ENCODE results near the gene SLC25A52. TPM values are rescaled to one million over a fixed set of nuclear protein-coding genes. Genes with fewer than 3 reads are reported as not detected.
A peak's percentile ranks its signal among the peaks of the same experiment; 100 is the strongest.

The SLC25A52 gene
- total and polyA plus RNA-seq, 9 of the 15 experiments (the other 6 are each of a cell fraction or from before 2014, with no cell fraction given) = not detected

DNA sequence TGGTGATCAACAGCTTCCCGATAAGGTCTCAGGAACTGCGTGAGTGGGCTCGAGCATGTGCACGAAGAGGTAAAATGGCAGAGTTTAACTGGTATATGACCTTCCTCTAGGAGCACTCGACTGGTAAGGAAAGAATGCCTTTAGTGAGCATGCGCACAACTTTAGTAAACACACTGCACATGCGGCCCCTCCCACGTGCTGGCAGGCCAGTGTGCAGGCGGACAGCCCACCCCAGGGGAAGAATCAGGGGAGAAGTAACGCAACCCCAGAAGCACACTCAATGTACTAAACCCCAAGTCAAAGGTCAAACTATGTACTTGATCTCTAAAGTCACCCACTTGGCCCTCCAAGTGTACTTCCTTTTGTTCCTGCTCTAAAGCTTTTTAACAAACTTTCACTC lies 28.7 kb upstream of the SLC25A52 start:
- peak; percentile 55 for FAIRE-seq
- intact Hi-C loops (cut with micrococcal nuclease) (no loop called here), in situ Hi-C loops (cut with MboI) (no loop called here)
- no peak overlapping the region for H3K9ac ChIP-seq (ENCODE audit: insufficient read depth in 1 of 2, low read depth in 2 of 2, low read length in 2 of 2)
- peak; percentile 60 for ATAC-seq
- WGBS (ENCODE audit: insufficient coverage, low coverage, missing lambda C conversion rate) = 12% methylated on average over 10 of the region's 10 CpGs
- no peaks in the 10 kb centered on the region for H3K9me3 ChIP-seq (replicated peaks; ENCODE audit: control insufficient read depth, insufficient read depth, low read depth, low read length)
- POLR2A ChIA-PET = interaction anchor here (0.6 kb wide), 1 partner anchor 151 kb away, joined by 4 read pairs; no protein-coding TSS in a partner anchor
- BruUV-seq (replicated peaks) = no TSS peak
- H3K4me3 ChIP-seq = no peak overlapping the region
- no peaks in the 10 kb centered on the region for H3K4me1 ChIP-seq (replicated peaks in 1 of 2; ENCODE audit: control insufficient read depth in 2 of 2, insufficient read depth in 2 of 2, low read length in 2 of 2)
- no peak overlapping the region for H3K4me2 ChIP-seq (ENCODE audit: insufficient read depth, low read length)
- no peak overlapping the region for H3K27ac ChIP-seq (ENCODE audit: extremely low read depth, low read depth, low read length)
- H3K9me1 ChIP-seq (ENCODE audit: control insufficient read depth, insufficient read depth, low read length) = no peaks in the 10 kb centered on the region
- CTCF ChIA-PET (ENCODE audit: low intra/inter-chr PET ratio) = no interaction called here
- H2AFZ ChIP-seq (ENCODE audit: low read depth, low read length) = peak overlapping the region; percentile 68
- DNase-seq (ENCODE audit: extremely low read depth in 1 of 4, low spot score in 3 of 4) = peak in 1 of 4 experiments; percentile 37
- H4K20me1 ChIP-seq (replicated peaks; ENCODE audit: control insufficient read depth, insufficient read depth, low read length) = no peaks in the 10 kb centered on the region
- no peaks in the 10 kb centered on the region for H3K36me3 ChIP-seq (ENCODE audit: control insufficient read depth, insufficient read depth, low read length)
- no peaks in the 10 kb centered on the region for H3K79me2 ChIP-seq (ENCODE audit: control insufficient read depth, insufficient read depth, low read length)
- H3K27me3 ChIP-seq (ENCODE audit: control insufficient read depth in 2 of 2, insufficient read depth in 2 of 2, low read length in 2 of 2) = peaks cover 0 to 4% of the 10 kb centered on the region in 2 experiments; a peak in 2 of 5 replicates
- no peak for TF ChIP-seq NUFIP1 (IDR thresholded peaks at IDR 0.05; ENCODE audit: partially characterized antibody)
- TF ChIP-seq ZBTB8A (IDR thresholded peaks at IDR 0.05; ENCODE audit: partially characterized antibody) = no peak
- TF ChIP-seq, protein P1, sequence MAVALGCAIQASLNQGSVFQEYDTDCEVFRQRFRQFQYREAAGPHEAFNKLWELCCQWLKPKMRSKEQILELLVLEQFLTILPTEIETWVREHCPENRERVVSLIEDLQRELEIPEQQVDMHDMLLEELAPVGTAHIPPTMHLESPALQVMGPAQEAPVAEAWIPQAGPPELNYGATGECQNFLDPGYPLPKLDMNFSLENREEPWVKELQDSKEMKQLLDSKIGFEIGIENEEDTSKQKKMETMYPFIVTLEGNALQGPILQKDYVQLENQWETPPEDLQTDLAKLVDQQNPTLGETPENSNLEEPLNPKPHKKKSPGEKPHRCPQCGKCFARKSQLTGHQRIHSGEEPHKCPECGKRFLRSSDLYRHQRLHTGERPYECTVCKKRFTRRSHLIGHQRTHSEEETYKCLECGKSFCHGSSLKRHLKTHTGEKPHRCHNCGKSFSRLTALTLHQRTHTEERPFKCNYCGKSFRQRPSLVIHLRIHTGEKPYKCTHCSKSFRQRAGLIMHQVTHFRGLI (CRISPR knock-in tag; IDR thresholded peaks at IDR 0.05) = no peak
- TF ChIP-seq, protein P2, sequence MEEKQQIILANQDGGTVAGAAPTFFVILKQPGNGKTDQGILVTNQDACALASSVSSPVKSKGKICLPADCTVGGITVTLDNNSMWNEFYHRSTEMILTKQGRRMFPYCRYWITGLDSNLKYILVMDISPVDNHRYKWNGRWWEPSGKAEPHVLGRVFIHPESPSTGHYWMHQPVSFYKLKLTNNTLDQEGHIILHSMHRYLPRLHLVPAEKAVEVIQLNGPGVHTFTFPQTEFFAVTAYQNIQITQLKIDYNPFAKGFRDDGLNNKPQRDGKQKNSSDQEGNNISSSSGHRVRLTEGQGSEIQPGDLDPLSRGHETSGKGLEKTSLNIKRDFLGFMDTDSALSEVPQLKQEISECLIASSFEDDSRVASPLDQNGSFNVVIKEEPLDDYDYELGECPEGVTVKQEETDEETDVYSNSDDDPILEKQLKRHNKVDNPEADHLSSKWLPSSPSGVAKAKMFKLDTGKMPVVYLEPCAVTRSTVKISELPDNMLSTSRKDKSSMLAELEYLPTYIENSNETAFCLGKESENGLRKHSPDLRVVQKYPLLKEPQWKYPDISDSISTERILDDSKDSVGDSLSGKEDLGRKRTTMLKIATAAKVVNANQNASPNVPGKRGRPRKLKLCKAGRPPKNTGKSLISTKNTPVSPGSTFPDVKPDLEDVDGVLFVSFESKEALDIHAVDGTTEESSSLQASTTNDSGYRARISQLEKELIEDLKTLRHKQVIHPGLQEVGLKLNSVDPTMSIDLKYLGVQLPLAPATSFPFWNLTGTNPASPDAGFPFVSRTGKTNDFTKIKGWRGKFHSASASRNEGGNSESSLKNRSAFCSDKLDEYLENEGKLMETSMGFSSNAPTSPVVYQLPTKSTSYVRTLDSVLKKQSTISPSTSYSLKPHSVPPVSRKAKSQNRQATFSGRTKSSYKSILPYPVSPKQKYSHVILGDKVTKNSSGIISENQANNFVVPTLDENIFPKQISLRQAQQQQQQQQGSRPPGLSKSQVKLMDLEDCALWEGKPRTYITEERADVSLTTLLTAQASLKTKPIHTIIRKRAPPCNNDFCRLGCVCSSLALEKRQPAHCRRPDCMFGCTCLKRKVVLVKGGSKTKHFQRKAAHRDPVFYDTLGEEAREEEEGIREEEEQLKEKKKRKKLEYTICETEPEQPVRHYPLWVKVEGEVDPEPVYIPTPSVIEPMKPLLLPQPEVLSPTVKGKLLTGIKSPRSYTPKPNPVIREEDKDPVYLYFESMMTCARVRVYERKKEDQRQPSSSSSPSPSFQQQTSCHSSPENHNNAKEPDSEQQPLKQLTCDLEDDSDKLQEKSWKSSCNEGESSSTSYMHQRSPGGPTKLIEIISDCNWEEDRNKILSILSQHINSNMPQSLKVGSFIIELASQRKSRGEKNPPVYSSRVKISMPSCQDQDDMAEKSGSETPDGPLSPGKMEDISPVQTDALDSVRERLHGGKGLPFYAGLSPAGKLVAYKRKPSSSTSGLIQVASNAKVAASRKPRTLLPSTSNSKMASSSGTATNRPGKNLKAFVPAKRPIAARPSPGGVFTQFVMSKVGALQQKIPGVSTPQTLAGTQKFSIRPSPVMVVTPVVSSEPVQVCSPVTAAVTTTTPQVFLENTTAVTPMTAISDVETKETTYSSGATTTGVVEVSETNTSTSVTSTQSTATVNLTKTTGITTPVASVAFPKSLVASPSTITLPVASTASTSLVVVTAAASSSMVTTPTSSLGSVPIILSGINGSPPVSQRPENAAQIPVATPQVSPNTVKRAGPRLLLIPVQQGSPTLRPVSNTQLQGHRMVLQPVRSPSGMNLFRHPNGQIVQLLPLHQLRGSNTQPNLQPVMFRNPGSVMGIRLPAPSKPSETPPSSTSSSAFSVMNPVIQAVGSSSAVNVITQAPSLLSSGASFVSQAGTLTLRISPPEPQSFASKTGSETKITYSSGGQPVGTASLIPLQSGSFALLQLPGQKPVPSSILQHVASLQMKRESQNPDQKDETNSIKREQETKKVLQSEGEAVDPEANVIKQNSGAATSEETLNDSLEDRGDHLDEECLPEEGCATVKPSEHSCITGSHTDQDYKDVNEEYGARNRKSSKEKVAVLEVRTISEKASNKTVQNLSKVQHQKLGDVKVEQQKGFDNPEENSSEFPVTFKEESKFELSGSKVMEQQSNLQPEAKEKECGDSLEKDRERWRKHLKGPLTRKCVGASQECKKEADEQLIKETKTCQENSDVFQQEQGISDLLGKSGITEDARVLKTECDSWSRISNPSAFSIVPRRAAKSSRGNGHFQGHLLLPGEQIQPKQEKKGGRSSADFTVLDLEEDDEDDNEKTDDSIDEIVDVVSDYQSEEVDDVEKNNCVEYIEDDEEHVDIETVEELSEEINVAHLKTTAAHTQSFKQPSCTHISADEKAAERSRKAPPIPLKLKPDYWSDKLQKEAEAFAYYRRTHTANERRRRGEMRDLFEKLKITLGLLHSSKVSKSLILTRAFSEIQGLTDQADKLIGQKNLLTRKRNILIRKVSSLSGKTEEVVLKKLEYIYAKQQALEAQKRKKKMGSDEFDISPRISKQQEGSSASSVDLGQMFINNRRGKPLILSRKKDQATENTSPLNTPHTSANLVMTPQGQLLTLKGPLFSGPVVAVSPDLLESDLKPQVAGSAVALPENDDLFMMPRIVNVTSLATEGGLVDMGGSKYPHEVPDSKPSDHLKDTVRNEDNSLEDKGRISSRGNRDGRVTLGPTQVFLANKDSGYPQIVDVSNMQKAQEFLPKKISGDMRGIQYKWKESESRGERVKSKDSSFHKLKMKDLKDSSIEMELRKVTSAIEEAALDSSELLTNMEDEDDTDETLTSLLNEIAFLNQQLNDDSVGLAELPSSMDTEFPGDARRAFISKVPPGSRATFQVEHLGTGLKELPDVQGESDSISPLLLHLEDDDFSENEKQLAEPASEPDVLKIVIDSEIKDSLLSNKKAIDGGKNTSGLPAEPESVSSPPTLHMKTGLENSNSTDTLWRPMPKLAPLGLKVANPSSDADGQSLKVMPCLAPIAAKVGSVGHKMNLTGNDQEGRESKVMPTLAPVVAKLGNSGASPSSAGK (IDR thresholded peaks at IDR 0.05) = peak; percentile 81
- TF ChIP-seq, protein P3, sequence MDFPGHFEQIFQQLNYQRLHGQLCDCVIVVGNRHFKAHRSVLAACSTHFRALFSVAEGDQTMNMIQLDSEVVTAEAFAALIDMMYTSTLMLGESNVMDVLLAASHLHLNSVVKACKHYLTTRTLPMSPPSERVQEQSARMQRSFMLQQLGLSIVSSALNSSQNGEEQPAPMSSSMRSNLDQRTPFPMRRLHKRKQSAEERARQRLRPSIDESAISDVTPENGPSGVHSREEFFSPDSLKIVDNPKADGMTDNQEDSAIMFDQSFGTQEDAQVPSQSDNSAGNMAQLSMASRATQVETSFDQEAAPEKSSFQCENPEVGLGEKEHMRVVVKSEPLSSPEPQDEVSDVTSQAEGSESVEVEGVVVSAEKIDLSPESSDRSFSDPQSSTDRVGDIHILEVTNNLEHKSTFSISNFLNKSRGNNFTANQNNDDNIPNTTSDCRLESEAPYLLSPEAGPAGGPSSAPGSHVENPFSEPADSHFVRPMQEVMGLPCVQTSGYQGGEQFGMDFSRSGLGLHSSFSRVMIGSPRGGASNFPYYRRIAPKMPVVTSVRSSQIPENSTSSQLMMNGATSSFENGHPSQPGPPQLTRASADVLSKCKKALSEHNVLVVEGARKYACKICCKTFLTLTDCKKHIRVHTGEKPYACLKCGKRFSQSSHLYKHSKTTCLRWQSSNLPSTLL (IDR thresholded peaks at IDR 0.05) = no peak
- no peak for TF ChIP-seq COPS2 (conservative IDR thresholded peaks at IDR 0.05)
- no peak for TF ChIP-seq ETS2 (tag; IDR thresholded peaks at IDR 0.05; ENCODE audit: borderline replicate concordance, poor library complexity, severe bottlenecking)

Measured in K562 (cell line).